IPS-18c (cell line): Measurements from ENCODE around the gene POR.
"Not testable (repeated sequence)": the region's sequence is repeated elsewhere in the genome, so short reads cannot be mapped to it uniquely, and the experiment has no call there.

Source experiments
- H3K4me3 ChIP-seq: 2 replicates; pipeline ENCODE4 v1.7.0; 2013; ENCODE audit warnings: low read depth, mild to moderate bottlenecking, low read length, moderate library complexity; ENCODE audit not compliant: insufficient read depth
- H3K9me3 ChIP-seq: one replicate; pipeline ENCODE4 v1.6.1; 2013; ENCODE audit warnings: mild to moderate bottlenecking, low read length, moderate library complexity; ENCODE audit not compliant: control insufficient read depth, insufficient read depth

Gene POR

GRCh38 chr7:75991531-75992082 lies 76.7 kb downstream of the POR start:
- Histone ChIP-seq H3K4me3 (no peak overlapping the region), H3K9me3 (no peaks in the 10 kb centered on the region)

- Histone ChIP-seq H3K9me3 (no peaks in the 10 kb centered on the region), H3K4me3 (no peak overlapping the region)
Observed at GRCh38 chr7:75992083-75992755, 77.3 kb downstream of the POR start.

GRCh38 chr7:75993689-75994387 lies 78.9 kb downstream of the POR start:
- H3K4me3 ChIP-seq, result peak overlapping the region; percentile 68
- H3K9me3 ChIP-seq, result no peaks in the 10 kb centered on the region

- Histone ChIP-seq H3K9me3 (no peaks in the 10 kb centered on the region), H3K4me3 (peak within 1 kb of the TSS; percentile 68)
Observed at GRCh38 chr7:75994388-75995051, 79.6 kb downstream of the POR start, which contains the start of gene TMEM120A. TMEM120A (minus strand) TSS chr7:75994595; CDS start chr7:75994570, 25 bp downstream.

- no peaks in the 10 kb centered on the region for H3K9me3 ChIP-seq
- H3K4me3 ChIP-seq, result peak overlapping the region; percentile 49
Observed at GRCh38 chr7:75995052-75995471, 80.1 kb downstream of the POR start.

GRCh38 chr7:75995996-75996395 lies 81.0 kb downstream of the POR start:
- H3K4me3 ChIP-seq, result no peak overlapping the region
- H3K9me3 ChIP-seq, result no peaks in the 10 kb centered on the region

- H3K9me3 ChIP-seq, result no peaks in the 10 kb centered on the region
Observed at GRCh38 chr7:75996476-75996875, 81.5 kb downstream of the POR start.

GRCh38 chr7:75998038-75998437 lies 83.1 kb downstream of the POR start:
- Histone ChIP-seq H3K9me3 (no peaks in the 10 kb centered on the region), H3K4me3 (no peak overlapping the region)

More at GRCh38 chr7:75996476-75996875, 81.5 kb downstream of the POR start:
- H3K4me3 ChIP-seq, result no peak overlapping the region

- Histone ChIP-seq H3K4me3 (no peak overlapping the region), H3K9me3 (no peaks in the 10 kb centered on the region)
Observed at GRCh38 chr7:76000566-76000965, 85.6 kb downstream of the POR start.

GRCh38 chr7:76002139-76002538 lies 87.2 kb downstream of the POR start:
- Histone ChIP-seq H3K4me3 (no peak overlapping the region), H3K9me3 (no peaks in the 10 kb centered on the region)

GRCh38 chr7:76002822-76003221 lies 87.9 kb downstream of the POR start:
- no peaks in the 10 kb centered on the region for H3K9me3 ChIP-seq

GRCh38 chr7:76003351-76003750 lies 88.4 kb downstream of the POR start:
- H3K9me3 ChIP-seq, result no peaks in the 10 kb centered on the region
- no peak overlapping the region for H3K4me3 ChIP-seq

More at GRCh38 chr7:76002822-76003221, 87.9 kb downstream of the POR start:
- H3K4me3 ChIP-seq, result no peak overlapping the region

- not testable (repeated sequence) for H3K9me3 ChIP-seq
Observed at GRCh38 chr7:76005004-76005403, 90.0 kb downstream of the POR start.

GRCh38 chr7:76008156-76008687 lies 93.3 kb downstream of the POR start:
- no peak overlapping the region for H3K4me3 ChIP-seq
- no peaks in the 10 kb centered on the region for H3K9me3 ChIP-seq

More at GRCh38 chr7:76005004-76005403, 90.0 kb downstream of the POR start:
- not testable (repeated sequence) for H3K4me3 ChIP-seq

GRCh38 chr7:76009672-76010600 lies 95.0 kb downstream of the POR start:
- Histone ChIP-seq H3K4me3 (no peak overlapping the region), H3K9me3 (no peaks in the 10 kb centered on the region)

- Histone ChIP-seq H3K4me3 (no peak overlapping the region), H3K9me3 (no peaks in the 10 kb centered on the region)
Observed at GRCh38 chr7:76011442-76011861, 96.5 kb downstream of the POR start.
